ENCODE data around the gene TMEM134.

TMEM134 gene

DNA sequence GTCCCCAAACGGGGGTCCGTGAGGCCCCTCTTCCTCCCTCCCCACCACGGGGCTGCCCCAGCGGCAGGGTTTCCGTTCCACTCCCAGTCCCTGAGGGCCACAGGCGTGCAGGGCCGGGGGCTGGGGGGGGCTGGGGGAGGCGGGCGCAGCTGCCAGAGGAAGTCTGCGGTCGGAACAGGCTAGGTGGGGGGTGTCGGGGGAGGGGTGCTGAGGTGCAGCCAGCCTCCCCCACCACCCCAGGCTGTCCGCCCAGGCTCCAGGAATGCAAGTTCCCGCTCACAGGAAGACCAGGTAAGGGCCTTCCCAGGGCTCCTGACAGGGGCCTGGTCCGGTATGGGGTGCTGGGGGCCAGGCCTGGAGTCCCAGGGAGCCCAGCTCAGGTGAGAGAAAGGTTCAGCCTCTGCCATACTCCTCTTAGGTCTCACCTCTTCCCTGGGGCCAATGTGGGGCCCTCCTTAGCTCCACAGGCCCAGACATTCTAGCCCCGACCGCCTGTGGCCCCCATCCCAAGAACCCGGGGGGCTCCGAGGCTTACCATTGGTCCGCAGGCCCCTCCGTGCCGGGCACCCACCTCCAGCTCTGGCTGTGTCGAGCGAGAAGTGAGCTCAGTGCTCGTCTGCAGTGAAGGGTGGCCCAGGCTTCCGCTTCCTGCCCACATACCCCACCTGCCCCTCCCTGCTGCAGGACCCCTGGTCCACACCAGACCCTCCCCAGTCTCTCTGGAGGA, 31.8 kb downstream of the TMEM134 start, which contains the start of gene PTPRCAP:
Gene PTPRCAP (minus strand): TSS at position 601 of the 727 bp plus-strand sequence. CDS start 63 bp downstream, at position 538.
- Histone ChIP-seq H3K27ac (ENCODE audit: low read depth in 2 of 2, low read length in 2 of 2) (peak within 1 kb of the TSS; percentile 55 to 87), H3K27me3 (ENCODE audit: control insufficient read depth in 2 of 2, insufficient read depth in 2 of 2, low read length in 2 of 2) (no peaks in the 10 kb centered on the region), H3K4me3 (ENCODE audit: low read length in 2 of 2) (peak within 1 kb of the TSS; percentile 32 to 77), H3K4me1 (ENCODE audit: control insufficient read depth in 2 of 2, insufficient read depth in 2 of 2, low read length in 2 of 2) (peaks cover 11 to 18% of the 10 kb centered on the region in 2 donors), H3K9me3 (ENCODE audit: control insufficient read depth in 2 of 2, low read length in 2 of 2) (no peaks in the 10 kb centered on the region), H3K9ac (ENCODE audit: low read depth in 1 of 2, low read length in 2 of 2) (peak within 1 kb of the TSS in 1 of 2 donors; percentile 52), H3K36me3 (ENCODE audit: control insufficient read depth in 2 of 2, insufficient read depth in 2 of 2, low read length in 2 of 2) (peaks cover 47 to 52% of the 10 kb centered on the region in 2 donors)

DNA sequence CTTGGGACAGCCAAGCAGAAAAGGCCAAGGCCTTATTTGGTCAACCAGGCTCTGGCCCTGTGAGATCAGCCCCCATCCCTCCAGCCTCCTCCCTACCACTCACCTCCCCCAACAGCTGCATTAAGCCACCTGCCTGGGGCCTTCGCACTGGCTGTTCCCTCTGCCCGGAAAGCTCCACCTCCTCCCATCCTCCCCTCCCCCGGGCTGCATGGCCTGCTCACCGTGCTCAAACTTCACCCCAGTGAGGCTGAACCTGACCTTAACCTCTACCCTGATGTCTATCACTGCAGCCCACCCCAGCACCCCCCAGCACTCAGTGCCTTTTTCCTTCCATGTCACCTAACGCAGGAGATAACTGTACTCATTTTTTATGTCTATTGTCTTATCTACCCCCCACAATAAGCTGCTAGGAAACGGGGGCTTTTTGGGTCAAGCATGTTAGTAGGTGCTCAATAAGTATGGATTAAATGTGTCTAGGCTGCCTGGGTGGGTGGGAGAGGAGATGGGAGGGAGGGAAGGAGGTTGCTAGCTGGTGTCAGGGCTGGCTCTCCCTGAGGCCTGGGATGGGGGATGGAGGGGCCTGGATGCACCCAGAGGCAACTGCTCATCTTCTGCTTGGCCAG, 32.5 kb downstream of the TMEM134 start:
- Histone ChIP-seq H3K27ac (ENCODE audit: low read depth in 2 of 2, low read length in 2 of 2) (peak overlapping the region in 1 of 2 donors; percentile 87), H3K36me3 (ENCODE audit: control insufficient read depth in 2 of 2, insufficient read depth in 2 of 2, low read length in 2 of 2) (peaks cover 51% of the 10 kb centered on the region in 2 donors), H3K4me3 (ENCODE audit: low read length in 2 of 2) (peak overlapping the region; percentile 14 to 75), H3K9ac (ENCODE audit: low read depth in 1 of 2, low read length in 2 of 2) (peak overlapping the region in 1 of 2 donors; percentile 26), H3K4me1 (ENCODE audit: control insufficient read depth in 2 of 2, insufficient read depth in 2 of 2, low read length in 2 of 2) (peaks cover 5 to 13% of the 10 kb centered on the region in 2 donors), H3K27me3 (ENCODE audit: control insufficient read depth in 2 of 2, insufficient read depth in 2 of 2, low read length in 2 of 2) (no peaks in the 10 kb centered on the region), H3K9me3 (ENCODE audit: control insufficient read depth in 2 of 2, low read length in 2 of 2) (no peaks in the 10 kb centered on the region)

DNA sequence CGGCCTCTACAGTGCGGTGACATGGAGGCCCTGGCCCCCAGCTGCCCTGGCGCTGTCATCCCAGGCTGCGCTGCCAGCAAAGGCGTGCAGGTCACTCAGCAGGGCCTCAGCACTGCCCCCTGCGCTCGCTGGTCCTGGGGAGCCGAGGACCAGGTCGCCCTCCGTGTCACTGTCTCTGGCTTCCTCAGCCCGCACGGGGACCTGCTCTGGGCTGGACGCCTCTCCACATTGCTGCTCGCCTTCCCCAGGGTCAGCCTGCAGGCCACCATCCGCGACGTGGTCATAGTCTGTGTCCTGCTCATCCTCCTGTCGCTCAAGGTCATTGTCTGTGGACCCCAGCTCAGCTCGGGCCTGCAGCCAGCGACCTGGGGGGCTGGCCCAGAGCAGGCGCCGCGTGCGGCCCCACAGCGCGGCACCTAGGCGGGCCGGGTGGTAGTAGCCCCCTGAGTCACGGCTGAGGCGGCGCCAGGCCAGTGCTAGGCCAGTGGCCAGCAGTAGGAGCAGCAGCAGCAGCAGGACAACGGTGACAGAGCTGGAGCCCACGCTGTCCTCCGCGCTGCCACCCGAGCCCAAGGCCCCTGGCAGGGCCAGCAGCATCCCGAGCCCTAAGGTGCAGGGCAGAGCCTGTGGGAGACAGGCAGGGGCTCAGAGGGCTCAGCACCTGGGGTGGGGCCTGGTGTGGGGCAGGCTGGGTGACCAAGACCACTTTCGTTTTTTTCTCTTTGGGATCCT, 33.2 kb downstream of the TMEM134 start:
- H3K27ac ChIP-seq (ENCODE audit: low read depth in 2 of 2, low read length in 2 of 2), result peak overlapping the region; percentile 32 to 37
- no peaks in the 10 kb centered on the region for H3K27me3 ChIP-seq (ENCODE audit: control insufficient read depth in 2 of 2, insufficient read depth in 2 of 2, low read length in 2 of 2)
- peaks cover 48 to 49% of the 10 kb centered on the region in 2 donors for H3K36me3 ChIP-seq (ENCODE audit: control insufficient read depth in 2 of 2, insufficient read depth in 2 of 2, low read length in 2 of 2)
- peaks cover 2 to 13% of the 10 kb centered on the region in 2 donors for H3K4me1 ChIP-seq (ENCODE audit: control insufficient read depth in 2 of 2, insufficient read depth in 2 of 2, low read length in 2 of 2)
- peak overlapping the region; percentile 1 to 75 for H3K4me3 ChIP-seq (ENCODE audit: low read length in 2 of 2)
- no peaks in the 10 kb centered on the region for H3K9me3 ChIP-seq (ENCODE audit: control insufficient read depth in 2 of 2, low read length in 2 of 2)
- no peak overlapping the region for H3K9ac ChIP-seq (ENCODE audit: low read depth in 1 of 2, low read length in 2 of 2)

GRCh38 chr11:67435031-67435726, 33.9 kb downstream of the TMEM134 start:
- Histone ChIP-seq H3K9ac (ENCODE audit: low read depth in 1 of 2, low read length in 2 of 2) (no peak overlapping the region), H3K27me3 (ENCODE audit: control insufficient read depth in 2 of 2, insufficient read depth in 2 of 2, low read length in 2 of 2) (no peaks in the 10 kb centered on the region), H3K27ac (ENCODE audit: low read depth in 2 of 2, low read length in 2 of 2) (peak overlapping the region in 1 of 2 donors; percentile 32), H3K9me3 (ENCODE audit: control insufficient read depth in 2 of 2, low read length in 2 of 2) (no peaks in the 10 kb centered on the region), H3K4me3 (ENCODE audit: low read length in 2 of 2) (peak overlapping the region in 1 of 2 donors; percentile 1), H3K4me1 (ENCODE audit: control insufficient read depth in 2 of 2, insufficient read depth in 2 of 2, low read length in 2 of 2) (peaks cover 0 to 13% of the 10 kb centered on the region in 2 donors), H3K36me3 (ENCODE audit: control insufficient read depth in 2 of 2, insufficient read depth in 2 of 2, low read length in 2 of 2) (peaks cover 41 to 47% of the 10 kb centered on the region in 2 donors)

GRCh38 chr11:67434395-67434881, 34.6 kb downstream of the TMEM134 start:
- Histone ChIP-seq H3K36me3 (ENCODE audit: control insufficient read depth in 2 of 2, insufficient read depth in 2 of 2, low read length in 2 of 2) (peaks cover 40 to 42% of the 10 kb centered on the region in 2 donors), H3K4me1 (ENCODE audit: control insufficient read depth in 2 of 2, insufficient read depth in 2 of 2, low read length in 2 of 2) (peaks cover 2 to 9% of the 10 kb centered on the region in 2 donors), H3K4me3 (ENCODE audit: low read length in 2 of 2) (no peak overlapping the region), H3K27ac (ENCODE audit: low read depth in 2 of 2, low read length in 2 of 2) (no peak overlapping the region), H3K27me3 (ENCODE audit: control insufficient read depth in 2 of 2, insufficient read depth in 2 of 2, low read length in 2 of 2) (no peaks in the 10 kb centered on the region), H3K9ac (ENCODE audit: low read depth in 1 of 2, low read length in 2 of 2) (no peak overlapping the region), H3K9me3 (ENCODE audit: control insufficient read depth in 2 of 2, low read length in 2 of 2) (no peaks in the 10 kb centered on the region)

GRCh38 chr11:67433536-67434394, 35.3 kb downstream of the TMEM134 start:
- H3K27ac ChIP-seq (ENCODE audit: low read depth in 2 of 2, low read length in 2 of 2), result no peak overlapping the region
- peaks cover 38% of the 10 kb centered on the region in 2 donors for H3K36me3 ChIP-seq (ENCODE audit: control insufficient read depth in 2 of 2, insufficient read depth in 2 of 2, low read length in 2 of 2)
- peaks cover 8 to 12% of the 10 kb centered on the region in 2 donors for H3K4me1 ChIP-seq (ENCODE audit: control insufficient read depth in 2 of 2, insufficient read depth in 2 of 2, low read length in 2 of 2)
- no peak overlapping the region for H3K4me3 ChIP-seq (ENCODE audit: low read length in 2 of 2)
- H3K9me3 ChIP-seq (ENCODE audit: control insufficient read depth in 2 of 2, low read length in 2 of 2), result no peaks in the 10 kb centered on the region
- no peaks in the 10 kb centered on the region for H3K27me3 ChIP-seq (ENCODE audit: control insufficient read depth in 2 of 2, insufficient read depth in 2 of 2, low read length in 2 of 2)
- H3K9ac ChIP-seq (ENCODE audit: low read depth in 1 of 2, low read length in 2 of 2), result no peak overlapping the region

DNA sequence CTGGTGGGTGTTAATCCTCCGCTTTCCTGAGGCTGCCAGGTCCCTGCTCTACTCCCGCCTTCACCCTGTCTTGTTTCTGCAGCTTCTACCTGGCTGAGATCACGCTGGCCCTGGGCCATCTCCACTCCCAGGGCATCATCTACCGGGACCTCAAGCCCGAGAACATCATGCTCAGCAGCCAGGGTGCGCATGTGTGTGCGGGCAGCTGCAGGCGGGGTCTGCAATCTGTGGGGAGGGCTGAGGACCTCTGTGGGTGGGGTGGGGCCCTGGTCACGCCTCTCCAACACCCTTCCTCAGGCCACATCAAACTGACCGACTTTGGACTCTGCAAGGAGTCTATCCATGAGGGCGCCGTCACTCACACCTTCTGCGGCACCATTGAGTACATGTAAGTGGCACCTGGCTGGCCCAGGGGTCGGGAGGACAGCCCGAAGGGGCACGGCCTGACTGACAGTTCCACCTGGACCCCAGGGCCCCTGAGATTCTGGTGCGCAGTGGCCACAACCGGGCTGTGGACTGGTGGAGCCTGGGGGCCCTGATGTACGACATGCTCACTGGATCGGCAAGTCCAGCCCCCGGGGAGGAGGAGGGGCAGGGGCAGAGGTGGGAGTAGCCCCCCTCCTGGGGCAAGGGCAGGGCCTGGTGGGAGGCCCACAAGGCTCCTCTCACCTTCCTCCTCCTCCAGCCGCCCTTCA, 36.2 kb downstream of the TMEM134 start:
- Histone ChIP-seq H3K9ac (ENCODE audit: low read depth in 1 of 2, low read length in 2 of 2) (no peak overlapping the region), H3K27ac (ENCODE audit: low read depth in 2 of 2, low read length in 2 of 2) (no peak overlapping the region), H3K36me3 (ENCODE audit: control insufficient read depth in 2 of 2, insufficient read depth in 2 of 2, low read length in 2 of 2) (peaks cover 37 to 38% of the 10 kb centered on the region in 2 donors), H3K27me3 (ENCODE audit: control insufficient read depth in 2 of 2, insufficient read depth in 2 of 2, low read length in 2 of 2) (no peaks in the 10 kb centered on the region), H3K4me1 (ENCODE audit: control insufficient read depth in 2 of 2, insufficient read depth in 2 of 2, low read length in 2 of 2) (peaks cover 11 to 14% of the 10 kb centered on the region in 2 donors), H3K4me3 (ENCODE audit: low read length in 2 of 2) (no peak overlapping the region), H3K9me3 (ENCODE audit: control insufficient read depth in 2 of 2, low read length in 2 of 2) (no peaks in the 10 kb centered on the region)

DNA sequence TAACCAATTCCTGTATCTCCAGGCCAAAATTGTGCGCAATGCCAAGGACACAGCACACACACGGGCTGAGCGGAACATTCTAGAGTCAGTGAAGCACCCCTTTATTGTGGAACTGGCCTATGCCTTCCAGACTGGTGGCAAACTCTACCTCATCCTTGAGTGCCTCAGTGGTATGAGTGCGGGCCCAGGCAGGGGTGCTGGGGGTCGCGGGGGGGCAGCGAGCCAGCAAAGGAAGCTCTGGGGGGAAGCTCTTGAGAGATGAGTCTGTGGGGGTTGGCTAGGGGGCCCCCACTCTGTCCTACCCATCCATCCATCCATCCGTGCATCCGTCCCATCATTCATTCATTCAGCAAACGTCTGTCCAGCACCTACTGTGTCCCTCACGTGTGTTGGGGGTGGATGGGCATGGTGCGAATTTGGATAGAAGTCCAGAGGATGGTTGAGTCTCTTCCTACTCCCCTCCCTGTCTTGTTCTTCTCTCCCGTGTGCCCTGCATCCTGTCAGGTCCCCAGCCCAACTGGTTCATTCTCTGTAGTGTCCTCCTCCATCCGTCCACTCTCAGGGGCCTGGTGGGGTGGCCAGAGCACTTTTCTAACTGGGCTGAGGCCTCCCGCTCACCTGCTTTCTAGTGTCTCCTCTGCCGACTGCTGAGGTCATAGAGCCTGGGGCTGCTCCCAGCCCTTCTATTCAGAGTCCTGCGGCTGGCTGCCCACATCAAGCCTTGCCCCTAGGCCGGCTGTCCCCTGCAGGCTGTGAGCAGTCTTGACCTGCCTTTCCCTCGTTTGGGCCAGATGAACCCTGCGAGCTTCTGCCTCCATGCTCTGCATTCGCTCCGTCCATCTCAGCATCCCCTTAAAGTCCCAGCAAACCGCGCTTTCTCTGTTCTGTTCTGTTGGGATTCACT, 37.5 kb downstream of the TMEM134 start:
- Histone ChIP-seq H3K4me3 (ENCODE audit: low read length in 2 of 2) (no peak overlapping the region), H3K27ac (ENCODE audit: low read depth in 2 of 2, low read length in 2 of 2) (no peak overlapping the region), H3K4me1 (ENCODE audit: control insufficient read depth in 2 of 2, insufficient read depth in 2 of 2, low read length in 2 of 2) (peaks cover 15 to 18% of the 10 kb centered on the region in 2 donors), H3K27me3 (ENCODE audit: control insufficient read depth in 2 of 2, insufficient read depth in 2 of 2, low read length in 2 of 2) (no peaks in the 10 kb centered on the region), H3K36me3 (ENCODE audit: control insufficient read depth in 2 of 2, insufficient read depth in 2 of 2, low read length in 2 of 2) (peaks cover 34 to 35% of the 10 kb centered on the region in 2 donors), H3K9ac (ENCODE audit: low read depth in 1 of 2, low read length in 2 of 2) (no peak overlapping the region), H3K9me3 (ENCODE audit: control insufficient read depth in 2 of 2, low read length in 2 of 2) (no peaks in the 10 kb centered on the region)
